SU-DHL-6 (cell line): ENCODE results near the gene TTC38.

ENCODE experiments used
- H2AFZ ChIP-seq: fragments of 200-600 bp; sonication (generic); 2 replicates; pipeline ENCODE4 v1.6.1; 2014; ENCODE audit warnings: low read depth, mild to moderate bottlenecking, moderate library complexity, mixed read lengths, antibody characterized with exemption, low read length; ENCODE audit not compliant: severe bottlenecking
- H3F3A ChIP-seq: fragments of 200-600 bp; shearing (Covaris generic); 2 replicates; pipeline ENCODE4 v1.6.0; 2016; ENCODE audit warnings: antibody characterized with exemption, mild to moderate bottlenecking; ENCODE audit not compliant: insufficient read depth
- H3K27ac ChIP-seq: fragments of 200-600 bp; sonication (generic); 2 replicates; pipeline ENCODE4 v1.5.1; 2016; ENCODE audit warnings: low read depth, mild to moderate bottlenecking, low read length, moderate library complexity, mixed read lengths
- H3K27me3 ChIP-seq: fragments of 200-600 bp; sonication (generic), shearing (Covaris generic); 2 replicates; pipeline ENCODE4 v1.6.0; 2014; ENCODE audit warnings: mild to moderate bottlenecking, low read length
- H3K36me3 ChIP-seq: fragments of 200-600 bp; sonication (generic); 2 replicates; pipeline ENCODE4 v1.6.1; 2014; ENCODE audit warnings: mild to moderate bottlenecking, low read length, mixed read lengths
- H3K4me2 ChIP-seq: fragments of 300-600, 200-600 bp; shearing (Covaris generic), sonication (generic); 2 replicates; pipeline ENCODE4 v1.6.0; 2014; ENCODE audit warnings: low read length, low read depth, mild to moderate bottlenecking; ENCODE audit not compliant: poor library complexity, severe bottlenecking
- H3K4me3 ChIP-seq: fragments of 200-600 bp; sonication (generic); 2 replicates; pipeline ENCODE4 v1.5.1; 2014; ENCODE audit warnings: antibody characterized with exemption, low read length, mild to moderate bottlenecking, mixed read lengths; ENCODE audit not compliant: insufficient read depth, poor library complexity, severe bottlenecking
- H3K79me2 ChIP-seq: fragments of 200-600 bp; sonication (generic); 2 replicates; pipeline ENCODE4 v1.6.1; 2014; ENCODE audit warnings: mild to moderate bottlenecking, low read length, moderate library complexity; ENCODE audit not compliant: insufficient read depth
- H3K9ac ChIP-seq: fragments of 200-600 bp; sonication (generic); 2 replicates; pipeline ENCODE4 v1.7.0; 2014; ENCODE audit warnings: mild to moderate bottlenecking, low read length
- H3K9me2 ChIP-seq: fragments of 200-600 bp; sonication (generic); replicated peaks from 2 replicates; pipeline ENCODE4 v1.6.1; 2014; ENCODE audit warnings: low read length; ENCODE audit not compliant: insufficient read depth
- H3K9me3 ChIP-seq: fragments of 200-600 bp; sonication (generic); 2 replicates; pipeline ENCODE4 v1.6.1; 2014; ENCODE audit warnings: low read length, mixed read lengths; ENCODE audit not compliant: insufficient read depth
- H4K20me1 ChIP-seq: fragments of 200-600 bp; sonication (generic); 2 replicates; pipeline ENCODE4 v1.6.1; 2014; ENCODE audit warnings: low read depth, mild to moderate bottlenecking, antibody characterized with exemption, low read length, moderate library complexity, mixed read lengths
- EZH2phosphoT487 ChIP-seq: fragments of 200-600 bp; sonication (generic), shearing (Covaris generic); conservative IDR thresholded peaks from 2 replicates; pipeline ENCODE4 v1.6.1; 2018; ENCODE audit warnings: mild to moderate bottlenecking, antibody characterized with exemption, low read length, moderate library complexity, mixed read lengths
- TF ChIP-seq, protein P1 (sequence below): fragments of 200-600 bp; sonication (generic); IDR thresholded peaks from one replicate; pipeline ENCODE4 v1.5.1; 2017; ENCODE audit warnings: antibody characterized with exemption, mild to moderate bottlenecking, low read length, moderate library complexity; ENCODE audit not compliant: insufficient read depth, poor library complexity, severe bottlenecking

Gene TTC38

DNA sequence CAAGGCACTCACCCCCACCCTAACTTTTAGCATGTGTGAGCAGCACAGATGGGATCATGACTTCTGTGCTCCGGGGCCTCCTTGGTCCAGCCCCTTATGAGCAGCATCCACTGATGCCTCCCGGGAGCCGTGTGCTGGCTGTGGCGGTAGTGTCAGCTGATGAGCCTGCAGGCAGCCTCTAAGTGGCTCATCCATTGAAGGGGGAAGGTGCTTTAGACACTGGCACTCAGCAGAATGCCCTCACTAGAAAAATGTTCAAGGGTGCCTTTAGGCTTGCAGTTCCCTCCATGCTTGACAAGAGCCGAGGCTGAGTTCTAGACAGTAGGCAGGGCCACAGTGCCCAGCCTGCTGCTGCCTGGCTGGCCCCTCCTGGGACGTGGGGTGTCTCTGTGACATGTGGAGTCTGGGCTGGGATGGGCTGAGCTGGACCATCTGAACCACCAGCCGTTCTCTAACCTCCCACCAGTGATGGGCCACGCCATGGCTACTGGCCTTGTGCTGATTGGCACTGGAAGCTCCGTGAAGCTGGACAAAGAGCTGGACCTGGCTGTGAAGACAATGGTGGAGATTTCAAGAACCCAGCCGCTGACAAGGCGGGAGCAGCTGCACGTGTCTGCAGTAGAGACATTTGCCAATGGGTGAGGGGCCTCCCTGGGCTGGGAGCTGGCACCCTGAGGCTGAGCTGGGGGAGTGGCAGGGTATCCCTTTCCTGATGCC, 5.8 kb downstream of the TTC38 start:
- Histone ChIP-seq H3K36me3 (no peaks in the 10 kb centered on the region), H3K9me3 (no peaks in the 10 kb centered on the region), H3K27ac (no peak overlapping the region), H3K4me2 (no peak overlapping the region), H4K20me1 (no peaks in the 10 kb centered on the region), H3K9ac (no peak overlapping the region), H3K79me2 (no peaks in the 10 kb centered on the region), H2AFZ (no peak overlapping the region), H3K9me2 (no peaks in the 10 kb centered on the region), H3F3A (no peaks in the 10 kb centered on the region), H3K27me3 (no peaks in the 10 kb centered on the region), H3K4me3 (no peak overlapping the region)
- TF ChIP-seq, protein P1, sequence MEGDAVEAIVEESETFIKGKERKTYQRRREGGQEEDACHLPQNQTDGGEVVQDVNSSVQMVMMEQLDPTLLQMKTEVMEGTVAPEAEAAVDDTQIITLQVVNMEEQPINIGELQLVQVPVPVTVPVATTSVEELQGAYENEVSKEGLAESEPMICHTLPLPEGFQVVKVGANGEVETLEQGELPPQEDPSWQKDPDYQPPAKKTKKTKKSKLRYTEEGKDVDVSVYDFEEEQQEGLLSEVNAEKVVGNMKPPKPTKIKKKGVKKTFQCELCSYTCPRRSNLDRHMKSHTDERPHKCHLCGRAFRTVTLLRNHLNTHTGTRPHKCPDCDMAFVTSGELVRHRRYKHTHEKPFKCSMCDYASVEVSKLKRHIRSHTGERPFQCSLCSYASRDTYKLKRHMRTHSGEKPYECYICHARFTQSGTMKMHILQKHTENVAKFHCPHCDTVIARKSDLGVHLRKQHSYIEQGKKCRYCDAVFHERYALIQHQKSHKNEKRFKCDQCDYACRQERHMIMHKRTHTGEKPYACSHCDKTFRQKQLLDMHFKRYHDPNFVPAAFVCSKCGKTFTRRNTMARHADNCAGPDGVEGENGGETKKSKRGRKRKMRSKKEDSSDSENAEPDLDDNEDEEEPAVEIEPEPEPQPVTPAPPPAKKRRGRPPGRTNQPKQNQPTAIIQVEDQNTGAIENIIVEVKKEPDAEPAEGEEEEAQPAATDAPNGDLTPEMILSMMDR, result no peak
- no peak for TF ChIP-seq EZH2phosphoT487

DNA sequence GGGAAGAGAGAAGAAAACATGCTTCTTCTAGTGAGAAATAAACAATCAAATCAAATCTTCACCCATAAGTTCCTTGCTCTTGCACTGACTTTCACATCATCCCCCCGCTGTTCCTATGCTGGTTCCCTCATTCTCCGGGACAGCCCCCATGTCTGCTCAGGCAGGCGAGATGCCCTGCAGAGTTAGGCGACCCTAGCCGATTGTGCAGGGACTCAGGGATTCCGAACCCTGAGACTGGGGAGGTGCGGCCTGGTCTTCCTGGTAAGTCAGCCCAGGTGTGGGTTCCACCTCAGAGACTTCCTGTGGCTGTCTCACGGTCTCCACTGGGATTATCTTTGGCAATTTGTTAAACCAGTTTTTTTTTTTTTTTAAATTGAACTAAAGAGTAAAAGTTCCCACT, 6.6 kb downstream of the TTC38 start:
- Histone ChIP-seq H3K4me2 (no peak overlapping the region), H3K27ac (no peak overlapping the region), H3K9ac (no peak overlapping the region), H3F3A (no peaks in the 10 kb centered on the region), H2AFZ (no peak overlapping the region), H3K9me3 (no peaks in the 10 kb centered on the region), H3K36me3 (no peaks in the 10 kb centered on the region), H4K20me1 (no peaks in the 10 kb centered on the region), H3K4me3 (no peak overlapping the region), H3K9me2 (no peaks in the 10 kb centered on the region), H3K79me2 (no peaks in the 10 kb centered on the region), H3K27me3 (no peaks in the 10 kb centered on the region)
- TF ChIP-seq EZH2phosphoT487, result no peak
- TF ChIP-seq, protein P1, result no peak

DNA sequence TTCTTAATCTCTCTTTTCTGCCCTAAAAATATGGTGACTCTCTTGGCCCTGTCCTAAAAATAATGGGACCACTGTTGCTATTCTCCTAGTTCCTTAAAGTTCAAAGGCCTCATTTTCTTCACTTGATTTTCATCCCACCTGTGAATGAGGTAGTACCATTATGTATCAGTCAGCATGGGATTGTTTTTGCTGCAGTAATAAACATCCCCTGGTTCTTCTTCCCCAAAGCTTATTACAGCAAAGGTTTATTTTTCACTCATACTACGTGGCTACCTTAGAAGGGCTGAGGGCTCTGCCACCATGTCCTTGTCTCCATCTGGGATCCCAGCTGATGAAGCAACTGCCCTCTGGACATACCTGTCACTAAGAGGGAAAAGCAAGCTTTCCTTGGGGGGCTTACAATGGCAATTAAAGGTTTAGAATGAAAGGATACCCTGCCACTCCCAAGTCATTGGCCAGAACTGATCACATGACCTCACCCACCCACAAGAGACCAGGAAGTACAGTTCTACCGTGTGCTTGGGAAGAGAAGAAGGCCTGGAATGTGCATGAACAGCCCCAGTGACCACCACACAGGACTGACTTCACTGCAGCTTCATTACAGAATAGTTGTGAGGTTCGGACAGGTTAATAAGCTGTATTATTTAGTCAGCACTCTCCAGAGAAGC, 7.8 kb downstream of the TTC38 start:
- Histone ChIP-seq H3K9me2 (no peaks in the 10 kb centered on the region), H3K9ac (no peak overlapping the region), H3K79me2 (no peaks in the 10 kb centered on the region), H3K4me2 (no peak overlapping the region), H3K27ac (no peak overlapping the region), H3K36me3 (no peaks in the 10 kb centered on the region), H3K27me3 (no peaks in the 10 kb centered on the region), H4K20me1 (no peaks in the 10 kb centered on the region), H2AFZ (peak overlapping the region; percentile 87), H3F3A (no peaks in the 10 kb centered on the region), H3K4me3 (no peak overlapping the region), H3K9me3 (no peaks in the 10 kb centered on the region)
- TF ChIP-seq EZH2phosphoT487, result no peak
- TF ChIP-seq, protein P1, result no peak
